Inferior parietal cortex (tissue), 1 donor: ENCODE results near the gene ARHGEF28.

Experiments
- DNase-seq: peaks from one replicate; pipeline ENCODE4 v3.0.0-alpha.2; 2016; ENCODE audit errors: extremely low spot score

The ARHGEF28 gene

DNA sequence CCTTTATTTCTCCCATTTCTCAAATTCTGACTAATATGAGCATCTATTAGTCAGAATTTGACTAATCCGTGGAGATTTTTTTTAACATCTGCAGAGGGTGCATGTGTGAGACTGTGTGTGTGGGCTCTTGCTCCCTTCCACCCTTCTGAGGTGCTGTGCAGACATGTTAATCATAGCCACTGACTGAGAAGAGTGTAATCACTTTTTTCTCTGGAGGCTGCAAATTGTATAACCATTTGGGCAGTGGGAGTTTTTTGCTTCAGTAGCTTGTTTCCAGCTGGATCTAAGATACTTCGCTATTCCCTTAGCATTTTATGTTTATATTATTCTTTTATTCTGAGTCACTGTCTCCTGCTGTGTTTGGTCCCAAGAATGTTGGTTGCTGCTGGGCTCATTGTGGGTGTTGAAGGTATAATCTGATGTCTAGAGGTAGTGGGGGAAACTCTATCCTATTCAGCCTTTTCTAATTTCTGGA lies 66.2 kb downstream of the ARHGEF28 start:
- DNase-seq = no peak

- no peak for DNase-seq
Observed at GRCh38 chr5:73692981-73693380, 67.0 kb downstream of the ARHGEF28 start.

- no peak for DNase-seq
Observed at GRCh38 chr5:73693573-73694061, 67.6 kb downstream of the ARHGEF28 start.

- no peak for DNase-seq
Observed at GRCh38 chr5:73694089-73694488, 68.1 kb downstream of the ARHGEF28 start.

GRCh38 chr5:73698011-73698410 lies 72.0 kb downstream of the ARHGEF28 start:
- DNase-seq = no peak

GRCh38 chr5:73701566-73701965 lies 75.6 kb downstream of the ARHGEF28 start:
- no peak for DNase-seq

DNA sequence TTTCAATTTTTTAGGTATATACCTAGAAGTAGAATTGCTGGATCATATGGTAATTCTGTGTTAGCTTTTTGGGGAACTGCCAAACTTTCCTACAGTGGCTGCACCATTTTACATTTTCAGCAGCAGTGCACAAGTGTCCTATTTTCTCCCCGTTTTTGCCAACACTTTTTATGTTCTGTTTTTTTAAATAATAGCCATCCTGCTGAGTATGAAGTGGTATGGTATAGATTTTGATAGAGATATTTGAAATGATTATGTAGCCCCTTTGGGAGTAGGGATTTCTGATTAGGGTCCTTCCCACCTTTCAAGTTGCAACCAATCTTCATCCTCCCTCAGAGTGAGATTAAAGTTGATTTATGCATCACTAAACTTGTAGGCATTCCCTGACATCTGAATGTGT lies 76.5 kb downstream of the ARHGEF28 start:
- DNase-seq = no peak

DNA sequence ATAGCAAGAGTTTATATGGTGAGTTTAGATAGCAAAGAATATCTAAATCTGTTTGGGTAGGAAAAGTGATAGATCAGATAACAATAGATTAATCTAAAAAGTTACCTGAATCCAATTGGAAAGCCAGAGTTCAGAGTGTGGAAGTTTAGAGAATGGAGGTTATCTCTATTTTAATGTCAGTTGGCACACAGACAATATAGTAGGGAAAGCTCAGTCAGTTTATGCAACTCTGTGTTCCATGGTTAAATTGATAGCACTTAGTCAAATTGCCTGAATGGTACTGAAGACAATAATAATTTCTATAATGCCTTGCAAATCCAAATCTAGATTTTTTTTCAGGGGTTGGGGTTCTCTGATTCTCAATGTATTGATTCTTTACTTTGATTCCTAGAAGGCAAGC lies 77.0 kb downstream of the ARHGEF28 start:
- no peak for DNase-seq

GRCh38 chr5:73705364-73705763 lies 79.4 kb downstream of the ARHGEF28 start:
- no peak for DNase-seq

DNA sequence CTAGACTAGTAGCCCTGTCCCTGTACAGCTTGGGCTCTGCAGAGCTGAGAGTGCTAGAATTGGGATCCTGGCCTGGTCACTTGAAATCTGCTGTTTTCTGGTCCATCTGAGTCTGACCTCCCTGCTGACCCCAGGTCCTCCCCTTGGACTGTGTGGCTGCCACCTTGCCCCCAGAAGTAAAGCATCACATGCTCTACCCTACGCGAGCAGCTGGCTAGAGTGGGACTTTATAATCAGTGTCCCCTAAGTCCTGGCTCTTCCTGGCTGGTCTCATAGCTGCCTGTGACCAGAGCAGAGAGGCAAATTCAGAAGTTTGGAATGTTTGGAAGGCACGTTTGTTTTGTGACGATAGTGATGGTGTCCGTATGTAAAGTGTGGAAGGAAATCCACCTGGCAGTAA lies 81.0 kb downstream of the ARHGEF28 start:
- DNase-seq = no peak

DNA sequence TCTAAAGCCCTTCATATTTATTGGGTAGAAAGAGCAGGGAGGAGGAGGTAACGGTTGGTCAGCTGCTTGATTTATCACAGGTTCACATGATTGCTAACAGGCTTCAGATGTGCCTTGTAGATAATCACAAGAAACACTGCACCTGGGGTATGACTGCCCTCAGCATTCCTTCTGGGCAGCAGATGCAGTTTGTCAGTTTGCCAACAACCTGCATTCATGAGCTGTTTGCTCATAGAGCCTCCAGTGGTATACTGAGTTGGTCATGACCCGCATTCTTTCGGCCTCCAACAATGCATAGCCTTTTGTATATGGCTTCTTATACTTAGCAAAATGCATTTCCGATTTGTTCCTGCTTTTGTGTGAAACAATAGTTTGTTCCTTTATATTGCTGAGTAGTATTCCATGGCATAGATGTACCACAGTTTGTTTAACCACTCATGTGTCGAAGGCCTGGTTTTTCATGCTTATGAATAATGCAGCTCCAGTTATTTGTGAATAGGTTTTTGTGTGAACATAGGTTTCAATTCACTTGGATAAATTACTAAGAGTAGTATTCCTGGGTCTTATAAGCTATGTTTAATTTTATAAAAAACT lies 83.6 kb downstream of the ARHGEF28 start:
- DNase-seq = no peak

GRCh38 chr5:73716284-73716808 lies 90.3 kb downstream of the ARHGEF28 start:
- no peak for DNase-seq

- DNase-seq = no peak
Observed at GRCh38 chr5:73718762-73719161, 92.8 kb downstream of the ARHGEF28 start.

DNA sequence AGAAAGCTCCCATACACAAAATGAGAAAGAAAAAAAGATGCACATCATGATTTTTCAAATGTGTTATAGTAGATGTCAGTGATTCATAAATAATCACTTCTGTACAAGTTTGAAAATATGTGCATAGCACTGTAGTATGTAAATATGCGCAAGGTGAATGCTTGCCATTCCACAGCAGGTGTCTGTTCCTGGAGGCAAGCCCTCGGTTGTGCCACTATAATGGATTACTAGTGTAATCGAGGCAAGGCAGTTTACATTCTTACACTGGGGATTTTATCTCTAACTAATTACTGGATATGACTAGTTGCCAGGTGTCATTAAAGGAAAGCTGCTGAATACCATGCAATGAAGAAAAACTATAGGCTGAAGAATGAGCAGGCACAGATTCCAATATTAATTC lies 93.6 kb downstream of the ARHGEF28 start:
- DNase-seq = no peak

- no peak for DNase-seq
Observed at GRCh38 chr5:73722231-73722630, 96.2 kb downstream of the ARHGEF28 start.

- no peak for DNase-seq
Observed at GRCh38 chr5:73726071-73726470, 100.1 kb downstream of the ARHGEF28 start.

- DNase-seq = no peak
Observed at GRCh38 chr5:73726606-73727231, 100.7 kb downstream of the ARHGEF28 start.

DNA sequence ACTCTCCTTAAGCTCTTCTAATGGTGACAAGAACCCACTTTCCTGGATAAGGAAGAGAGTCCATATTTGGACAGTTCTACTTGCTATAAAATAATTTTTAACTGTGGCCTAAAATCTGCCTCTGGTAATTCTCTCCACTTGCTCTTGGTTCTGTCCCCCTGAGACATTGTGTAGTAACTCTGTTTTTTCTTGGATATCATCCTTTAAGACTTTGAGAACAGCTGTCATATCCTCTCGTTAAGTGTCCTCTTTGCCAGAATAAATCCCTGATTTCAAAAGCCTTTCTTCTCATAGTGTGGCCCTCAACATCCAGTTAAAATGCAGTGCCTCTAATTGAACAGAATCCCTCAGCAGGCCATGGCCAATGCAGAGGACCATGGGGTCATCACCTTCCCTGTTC lies 101.5 kb downstream of the ARHGEF28 start:
- no peak for DNase-seq

DNA sequence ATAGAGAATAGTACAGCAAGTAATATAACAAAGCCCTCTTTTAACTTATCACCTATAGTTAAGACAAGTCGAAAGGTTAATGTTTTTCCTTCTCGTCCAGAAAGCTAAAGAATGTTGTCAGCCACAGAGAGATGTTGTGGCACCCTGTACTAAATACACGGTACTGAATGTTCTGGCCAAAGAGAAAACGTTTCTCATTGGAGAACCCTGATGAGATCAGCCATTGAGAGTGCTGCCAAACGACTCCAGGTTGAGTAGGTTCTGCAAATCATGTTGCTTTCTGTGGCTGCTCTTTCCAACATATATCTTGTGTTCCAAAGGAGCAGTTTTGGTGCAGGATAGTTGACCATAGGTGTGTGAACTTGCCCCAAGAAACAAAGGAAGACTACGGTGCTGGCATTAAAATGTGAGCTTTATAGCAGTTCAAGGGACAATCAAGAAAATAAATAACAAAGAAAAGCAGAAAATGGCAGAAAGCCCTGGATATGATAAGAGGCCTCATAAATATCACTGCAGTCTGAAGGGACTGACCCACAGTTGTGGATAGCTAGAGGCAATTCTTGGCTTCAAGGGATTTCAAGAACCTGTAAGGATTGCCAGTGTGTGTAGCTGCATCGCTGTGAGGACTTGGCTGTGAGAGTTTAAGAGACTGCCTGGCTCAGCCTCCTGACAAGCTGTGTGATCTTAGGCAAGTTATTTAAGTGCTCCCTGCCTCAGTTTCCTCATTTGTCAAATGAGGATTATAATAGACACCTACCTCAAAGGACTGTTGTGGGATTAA lies 102.7 kb downstream of the ARHGEF28 start:
- DNase-seq = no peak

DNA sequence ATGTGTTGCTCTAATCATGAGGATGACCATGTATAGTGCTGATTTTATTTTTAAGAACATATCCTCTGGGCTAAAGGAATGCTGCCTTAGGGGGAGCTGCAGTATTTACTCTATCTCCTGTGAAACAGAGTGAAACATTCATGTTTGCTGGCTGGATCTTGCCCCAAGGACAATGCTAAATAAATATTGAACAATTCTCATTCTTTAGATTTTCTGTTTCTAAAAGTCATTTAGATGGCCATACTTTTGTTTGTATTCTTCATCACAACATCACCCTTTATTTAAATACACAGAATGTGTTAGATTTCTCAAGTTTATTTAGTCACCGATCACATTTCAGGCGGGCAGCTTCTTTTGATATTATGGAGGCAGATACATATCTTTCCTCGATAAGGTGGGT lies 103.3 kb downstream of the ARHGEF28 start:
- no peak for DNase-seq

GRCh38 chr5:73732045-73732444 lies 106.0 kb downstream of the ARHGEF28 start:
- no peak for DNase-seq

DNA sequence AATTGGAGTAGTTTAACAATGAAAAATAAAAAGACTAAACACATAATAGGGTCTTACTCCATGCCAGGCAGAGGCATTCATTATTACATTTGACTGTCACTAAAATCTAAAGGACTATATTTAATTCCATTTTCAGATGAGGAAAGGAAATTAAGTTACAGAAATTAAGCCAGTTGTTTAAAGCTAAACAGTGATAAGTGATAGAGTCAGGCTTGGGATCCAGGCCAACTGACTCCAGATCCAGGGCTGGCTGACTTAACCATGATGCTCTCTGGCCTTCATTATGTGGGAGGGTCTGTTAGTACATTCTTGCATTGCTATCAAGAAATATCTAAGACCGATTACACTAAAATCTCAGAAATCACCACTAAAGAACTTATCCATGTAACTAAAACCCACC lies 107.2 kb downstream of the ARHGEF28 start:
- DNase-seq = no peak
